Hematopoietic multipotent progenitor cell (in vitro differentiated cells): Measurements from ENCODE around the gene HM13. TPM values are rescaled to one million over a fixed set of nuclear protein-coding genes. Genes with fewer than 3 reads are reported as not detected.
"Not testable (repeated sequence)": the region's sequence is repeated elsewhere in the genome, so short reads cannot be mapped to it uniquely, and the experiment has no call there.

Experiments
- DNase-seq, 3 donors: peaks; one replicate each; pipeline ENCODE4 v3.0.0-alpha.2; 2011 to 2015; ENCODE audit warnings: low read depth in 2 of 3, low spot score in 2 of 3
- total RNA-seq: library from RNA; depleted of rRNA; stranded (reverse); fragments of >200 nt; gene quantifications from one replicate; pipeline ENCODE4 v1.2.3, GENCODE V29; 2012

The HM13 gene
- total RNA-seq, 1 donor, result 82.7 TPM

- no peak for DNase-seq
Observed at GRCh38 chr20:31497838-31498540, 16.3 kb upstream of the HM13 start.

DNA sequence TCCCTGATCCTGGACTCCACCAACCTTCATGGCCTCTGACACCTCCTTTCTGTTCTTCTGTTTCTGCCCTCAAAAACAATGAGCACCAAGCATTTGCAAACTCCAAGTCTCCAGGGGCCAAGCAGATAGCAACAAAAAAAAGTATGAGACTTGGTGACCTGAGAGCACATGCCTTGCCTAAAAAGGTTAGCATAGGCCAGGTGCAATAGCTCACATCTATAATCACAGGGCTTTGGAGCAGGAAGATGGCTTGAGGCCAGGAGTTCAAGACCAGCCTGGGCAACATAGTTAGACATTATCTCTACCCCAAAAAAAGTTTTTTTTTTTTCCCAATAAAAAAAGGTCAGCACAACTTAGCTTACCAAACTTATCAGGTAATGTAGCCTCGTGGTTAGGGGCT is 13.7 kb upstream of the HM13 start:
- DNase-seq, result no peak

GRCh38 chr20:31502884-31503673 is 11.2 kb upstream of the HM13 start:
- DNase-seq, result peak; percentile 53 to 90 (median 75)

DNA sequence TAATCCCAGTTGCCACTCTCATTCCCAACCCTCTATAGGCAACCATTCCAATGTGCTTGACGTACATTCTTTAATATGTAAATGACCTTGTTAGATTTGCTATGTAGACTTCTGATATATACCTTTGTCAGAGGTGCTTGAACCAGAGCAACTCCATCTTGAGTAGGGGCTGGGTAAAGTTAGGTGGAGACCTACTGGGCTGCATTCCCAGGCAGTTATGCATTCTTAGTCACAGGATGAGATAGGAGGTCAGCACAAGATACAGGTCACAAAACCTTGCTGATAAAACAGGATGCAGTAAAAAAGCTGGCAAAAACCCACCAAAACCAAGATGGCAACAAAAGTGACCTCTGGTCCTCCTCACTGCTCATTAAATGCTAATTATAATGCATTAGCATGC is 8.3 kb upstream of the HM13 start:
- no peak for DNase-seq

DNA sequence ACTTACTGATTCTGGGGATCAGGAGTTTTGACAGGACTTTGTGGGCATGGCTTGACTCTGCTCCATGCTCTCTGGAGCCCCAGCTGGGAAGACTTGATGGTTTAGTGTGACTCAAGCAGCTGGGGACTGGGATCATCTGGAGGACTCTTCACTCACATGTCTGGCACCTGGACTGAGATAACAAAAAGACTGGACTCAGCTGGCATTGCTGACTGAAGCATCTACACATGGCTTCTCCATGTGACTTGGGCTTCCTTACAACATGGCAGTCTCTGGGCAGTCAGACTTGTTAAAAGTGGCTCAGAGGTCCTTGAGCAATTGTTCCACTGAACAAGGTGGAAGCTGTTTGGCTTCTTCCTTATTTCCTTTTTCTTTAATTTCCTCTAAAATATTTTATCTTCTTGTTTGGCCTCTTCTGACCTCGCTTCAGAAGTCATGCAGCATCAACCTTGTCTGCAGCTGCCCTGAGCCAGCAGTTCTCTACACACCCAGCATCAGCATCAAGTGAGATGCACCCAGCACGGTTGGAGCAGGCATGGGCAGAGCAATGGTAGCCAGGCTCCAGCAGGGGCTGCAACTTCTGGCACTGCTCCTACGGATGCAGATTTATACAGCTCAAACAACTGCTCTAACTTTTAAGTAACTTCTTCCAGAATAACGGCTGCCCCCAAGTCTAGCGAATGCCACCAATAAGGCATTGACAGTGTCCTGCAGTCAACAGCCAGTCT is 5.6 kb upstream of the HM13 start:
- DNase-seq, result no peak

- no peak for DNase-seq
Observed at GRCh38 chr20:31515072-31515774, 981 bp downstream of the HM13 start.

GRCh38 chr20:31515775-31516107 is 1.5 kb downstream of the HM13 start:
- no peak for DNase-seq

- no peak for DNase-seq
Observed at GRCh38 chr20:31516166-31516565, 1.9 kb downstream of the HM13 start.

GRCh38 chr20:31516651-31517050 is 2.4 kb downstream of the HM13 start:
- DNase-seq, result no peak

GRCh38 chr20:31517373-31517772 is 3.1 kb downstream of the HM13 start:
- peak in 2 of 3 donors; percentile 24 for DNase-seq

GRCh38 chr20:31521267-31521666 is 7.0 kb downstream of the HM13 start:
- DNase-seq, result not testable (repeated sequence)

- no peak for DNase-seq
Observed at GRCh38 chr20:31522731-31523130, 8.5 kb downstream of the HM13 start.

GRCh38 chr20:31523361-31524283 is 9.4 kb downstream of the HM13 start:
- DNase-seq, result peak in 2 of 3 donors; percentile 79 to 81

- DNase-seq, result no peak
Observed at GRCh38 chr20:31527266-31527665, 13.0 kb downstream of the HM13 start.

DNA sequence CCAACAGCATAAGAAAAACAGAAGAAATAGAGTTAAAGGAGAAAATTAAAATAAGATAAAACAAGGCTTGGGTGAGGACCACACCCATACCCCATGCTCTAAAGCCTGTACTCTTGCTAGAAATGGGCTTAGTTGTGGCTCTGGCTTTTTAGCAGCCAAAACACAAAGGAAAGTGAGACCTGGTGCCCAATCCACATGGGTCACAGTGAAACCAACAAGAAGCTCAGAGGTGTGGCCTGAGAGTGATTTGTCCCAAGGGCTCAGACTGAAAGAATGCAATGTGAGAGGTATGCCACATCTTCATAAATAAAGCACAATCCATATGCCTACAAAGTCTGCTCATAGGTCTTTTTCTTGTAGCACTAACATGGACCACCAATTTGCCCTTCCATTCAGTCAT is 21.1 kb downstream of the HM13 start:
- DNase-seq, result no peak

- no peak for DNase-seq
Observed at GRCh38 chr20:31536575-31536974, 22.3 kb downstream of the HM13 start.

GRCh38 chr20:31537116-31537871 is 23.1 kb downstream of the HM13 start:
- no peak for DNase-seq

DNA sequence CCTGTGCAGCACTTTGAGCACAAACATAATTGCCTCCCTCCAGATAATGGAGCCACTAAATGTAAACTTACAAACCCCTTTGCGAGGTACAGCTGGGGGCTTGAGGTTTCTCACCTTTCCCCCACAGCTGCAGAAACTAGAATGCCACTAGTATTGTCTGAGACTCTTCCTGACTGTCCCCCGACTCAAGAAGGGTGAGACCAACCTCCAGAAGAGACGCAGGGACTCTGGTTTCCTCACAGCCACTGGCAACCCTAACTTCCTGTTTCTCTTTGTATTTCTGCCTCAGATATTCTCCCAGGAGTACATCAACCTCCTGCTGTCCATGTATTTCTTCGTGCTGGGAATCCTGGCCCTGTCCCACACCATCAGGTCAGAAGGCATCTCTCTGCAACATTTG is 23.6 kb downstream of the HM13 start:
- peak in 1 of 3 donors; percentile 24 for DNase-seq

- DNase-seq, result no peak
Observed at GRCh38 chr20:31538326-31538725, 24.1 kb downstream of the HM13 start.
